ENCODE data around the gene TRDMT1.

DNA sequence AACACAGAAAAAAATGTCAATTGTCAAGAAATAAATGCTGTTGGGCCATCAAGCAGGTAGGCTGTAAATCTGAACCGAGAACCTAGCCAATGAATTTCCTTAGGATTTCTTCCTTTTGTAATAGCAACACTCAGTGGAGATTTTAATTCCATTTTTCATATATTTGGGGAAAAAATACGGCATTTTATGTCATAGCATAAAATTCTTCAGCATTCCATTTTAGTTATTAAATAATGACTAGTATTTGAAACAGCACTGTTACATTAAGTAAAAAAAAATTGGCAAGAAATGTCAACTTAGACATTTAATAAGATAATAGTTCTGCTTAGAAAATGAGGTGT lies 14.3 kb upstream of the TRDMT1 start:
- TF ChIP-seq, protein P1, sequence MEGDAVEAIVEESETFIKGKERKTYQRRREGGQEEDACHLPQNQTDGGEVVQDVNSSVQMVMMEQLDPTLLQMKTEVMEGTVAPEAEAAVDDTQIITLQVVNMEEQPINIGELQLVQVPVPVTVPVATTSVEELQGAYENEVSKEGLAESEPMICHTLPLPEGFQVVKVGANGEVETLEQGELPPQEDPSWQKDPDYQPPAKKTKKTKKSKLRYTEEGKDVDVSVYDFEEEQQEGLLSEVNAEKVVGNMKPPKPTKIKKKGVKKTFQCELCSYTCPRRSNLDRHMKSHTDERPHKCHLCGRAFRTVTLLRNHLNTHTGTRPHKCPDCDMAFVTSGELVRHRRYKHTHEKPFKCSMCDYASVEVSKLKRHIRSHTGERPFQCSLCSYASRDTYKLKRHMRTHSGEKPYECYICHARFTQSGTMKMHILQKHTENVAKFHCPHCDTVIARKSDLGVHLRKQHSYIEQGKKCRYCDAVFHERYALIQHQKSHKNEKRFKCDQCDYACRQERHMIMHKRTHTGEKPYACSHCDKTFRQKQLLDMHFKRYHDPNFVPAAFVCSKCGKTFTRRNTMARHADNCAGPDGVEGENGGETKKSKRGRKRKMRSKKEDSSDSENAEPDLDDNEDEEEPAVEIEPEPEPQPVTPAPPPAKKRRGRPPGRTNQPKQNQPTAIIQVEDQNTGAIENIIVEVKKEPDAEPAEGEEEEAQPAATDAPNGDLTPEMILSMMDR (IDR thresholded peaks at IDR 0.05): no peak
- no peak for TF ChIP-seq POLR2A (IDR thresholded peaks at IDR 0.05)

Measured in transverse colon (tissue), 3 donors.